BJ (cell line): ENCODE results near the gene APOBEC3G. TPM values are rescaled to one million over a fixed set of nuclear protein-coding genes. Genes with fewer than 3 reads are reported as not detected.

Experiments
- CTCF ChIA-PET: fragments of 350-600 bp; formaldehyde crosslinking; extraction: SDS; loops from one replicate; lab custom pipeline; 2021; ENCODE audit warnings: antibody characterized with exemption, inconsistent platforms; lab: Yijun Ruan, JAX
- POLR2A ChIA-PET: fragments of 300-600 bp; sonication (Branson Sonifier 250); formaldehyde crosslinking; extraction: SDS; loops from one replicate; lab custom pipeline; 2021; ENCODE audit warnings: antibody characterized with exemption; lab: Charles Lee
- DNase-seq: peaks from one replicate; pipeline ENCODE4 v3.0.0-alpha.2; 2011; ENCODE audit warnings: low read depth
- H3K27me3 ChIP-seq: 2 replicates; pipeline ENCODE4 v1.6.0; 2011; ENCODE audit warnings: low read length; ENCODE audit not compliant: control insufficient read depth, insufficient read depth
- H3K36me3 ChIP-seq: 2 replicates; pipeline ENCODE4 v1.5.1; 2011; ENCODE audit warnings: low read length; ENCODE audit not compliant: control insufficient read depth, insufficient read depth
- H3K4me3 ChIP-seq: 2 replicates; pipeline ENCODE4 v1.5.1; 2011; ENCODE audit warnings: low read depth, mild to moderate bottlenecking, control low read depth, low read length
- CTCF ChIP-seq: IDR thresholded peaks from 2 replicates; pipeline ENCODE4 v1.5.1; 2011; ENCODE audit warnings: low read depth, mild to moderate bottlenecking, control low read depth, inconsistent platforms, low read length, moderate library complexity; ENCODE audit not compliant: insufficient read depth
- polyA plus RNA-seq: library from polyadenylated mRNA; depleted of rRNA; stranded (reverse); fragments of >200 nt; gene quantifications from 2 replicates; pipeline ENCODE4 v1.2.3, GENCODE V29; 2011

Gene APOBEC3G
- polyA plus RNA-seq, 1 experiment: 7.3 TPM

DNA sequence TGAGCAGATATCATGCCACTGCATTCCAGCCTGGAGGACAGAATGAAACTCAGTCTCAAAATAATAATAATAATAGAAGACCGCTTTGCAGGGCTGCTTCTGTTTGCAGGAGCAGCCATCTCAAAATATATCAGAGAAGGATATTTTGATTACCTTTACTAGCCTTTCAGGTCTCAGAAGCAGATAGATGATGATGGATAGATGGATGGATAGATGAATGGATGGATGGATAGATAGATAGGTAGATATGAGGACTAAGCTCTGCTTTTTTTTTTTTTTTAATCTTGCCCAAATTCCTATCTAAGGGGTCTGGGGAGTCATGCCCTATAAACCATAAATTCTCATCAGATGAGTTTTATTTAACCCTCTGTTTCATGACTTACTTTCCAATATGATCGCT lies 38.5 kb downstream of the APOBEC3G start:
- CTCF ChIA-PET: interaction anchor here (0.6 to 2.4 kb wide), 3 partner anchors 201 to 346 kb away, joined by 3 to 13 read pairs (median 4); no protein-coding TSS in a partner anchor

GRCh38 chr22:39115977-39116621 lies 39.0 kb downstream of the APOBEC3G start:
- DNase-seq: no peak
- Histone ChIP-seq H3K27me3 (peaks cover 10% of the 10 kb centered on the region), H3K36me3 (no peaks in the 10 kb centered on the region), H3K4me3 (no peak overlapping the region)
- ChIA-PET POLR2A (no interaction called here), CTCF (interaction anchor here (0.6 to 0.7 kb wide), 2 partner anchors 201 to 246 kb away, joined by 3 to 4 read pairs; no protein-coding TSS in a partner anchor)
- no peak for TF ChIP-seq CTCF

More for the DNA sequence above, 38.5 kb downstream of the APOBEC3G start:
- TF ChIP-seq CTCF: no peak
- no peaks in the 10 kb centered on the region for H3K36me3 ChIP-seq
- no peak for DNase-seq
- POLR2A ChIA-PET: no interaction called here
- peaks cover 11% of the 10 kb centered on the region for H3K27me3 ChIP-seq
- H3K4me3 ChIP-seq: no peak overlapping the region

GRCh38 chr22:39117585-39118191 lies 40.6 kb downstream of the APOBEC3G start:
- no peak overlapping the region for H3K4me3 ChIP-seq
- CTCF ChIA-PET: interaction anchor here (0.6 to 2.0 kb wide), 6 partner anchors 8 to 247 kb away, joined by 3 to 7 read pairs (median 4); no protein-coding TSS in a partner anchor
- POLR2A ChIA-PET: no interaction called here
- no peaks in the 10 kb centered on the region for H3K36me3 ChIP-seq
- no peak for DNase-seq
- H3K27me3 ChIP-seq: peaks cover 10% of the 10 kb centered on the region
- peak; percentile 59 for TF ChIP-seq CTCF

- no peak for DNase-seq
- Histone ChIP-seq H3K4me3 (no peak overlapping the region), H3K36me3 (no peaks in the 10 kb centered on the region), H3K27me3 (0 out of 2 replicates have a peak, but pooled peaks cover 2% of the 10 kb centered on the region)
- ChIA-PET CTCF (interaction anchor here (1.0 to 3.6 kb wide), 8 partner anchors 14 to 351 kb away, joined by 3 to 14 read pairs (median 4); no protein-coding TSS in a partner anchor), POLR2A (no interaction called here)
- no peak for TF ChIP-seq CTCF
Measured at GRCh38 chr22:39120983-39121382, 43.9 kb downstream of the APOBEC3G start.
